HCT116 (cell line): Measurements from ENCODE around the gene RNF220. TPM values are rescaled to one million over a fixed set of nuclear protein-coding genes. Genes with fewer than 3 reads are reported as not detected.

Experiments used
- ATAC-seq: fragments of 200-7000 bp; cut with Tn5 transposase; 2 replicates; pipeline ENCODE4 v1.9.1; 2020; ENCODE audit warnings: mild to moderate bottlenecking, moderate library complexity
- BruUV-seq: library from RNA; stranded (reverse); fragments of 400-500 nt; replicated peaks from 2 replicates; lab custom pipeline; 2021; lab: Mats Ljungman, UMichigan
- CTCF ChIA-PET: fragments of 300-600 bp; sonication (Branson Sonifier 250); formaldehyde crosslinking; loops from one replicate; lab custom pipeline; 2021; ENCODE audit warnings: antibody characterized with exemption; lab: Charles Lee
- POLR2A ChIA-PET: fragments of 300-600, 350-600 bp; sonication (Branson Sonifier 250); formaldehyde crosslinking; loops from one replicate; lab custom pipeline; 2021; ENCODE audit warnings: antibody characterized with exemption; lab: Charles Lee
- RAD21 ChIA-PET, 2 experiments: fragments of 300-600 bp; sonication (Branson Sonifier 250); formaldehyde crosslinking; loops; one replicate each; lab custom pipeline; 2023; ENCODE audit warnings: low total read pairs in 2 of 2; ENCODE audit not compliant: uncharacterized antibody in 2 of 2, unreplicated experiment in 2 of 2, low non-redundant PET in 1 of 2; lab: Charles Lee
- DNase-seq: peaks from one replicate; pipeline ENCODE4 v3.0.0-alpha.2; 2010; ENCODE audit warnings: low read depth, low spot score
- H2AFZ ChIP-seq: fragments of 200-600 bp; shearing (Covaris generic), sonication (generic); 2 replicates; pipeline ENCODE4 v1.6.1; 2017; ENCODE audit warnings: low read depth, mixed run types, mixed read lengths, antibody characterized with exemption, low read length; ENCODE audit not compliant: poor library complexity, severe bottlenecking
- H3K27ac ChIP-seq: 2 replicates; pipeline ENCODE4 v1.5.1; 2012; ENCODE audit warnings: low read depth, low read length
- H3K27me3 ChIP-seq: fragments of 200-600 bp; sonication (generic); 2 replicates; pipeline ENCODE4 v1.6.1; 2016; ENCODE audit warnings: mixed run types, low read length, mixed read lengths; ENCODE audit not compliant: insufficient read depth
- H3K36me3 ChIP-seq, 2 experiments: fragments of 200-500 bp in 1 of 2; fragments of 200-600 bp in 1 of 2; sonication (Bioruptor generic) in 1 of 2; sonication (generic) in 1 of 2; 2 replicates each; pipeline versions ENCODE4 v1.5.1 to v1.6.1; 2014 to 2016; ENCODE audit warnings: low read length in 2 of 2, inconsistent platforms in 1 of 2, mixed read lengths in 1 of 2, mixed run types in 1 of 2; ENCODE audit not compliant: insufficient read depth in 2 of 2, control insufficient read depth in 1 of 2
- H3K4me1 ChIP-seq, 2 experiments: fragments of 200-600 bp in 1 of 2; sonication (generic) in 1 of 2; 2 replicates each; pipeline versions ENCODE4 v1.5.1 to v1.6.1; 2012 to 2017; ENCODE audit warnings: low read length in 2 of 2, inconsistent platforms in 1 of 2, mild to moderate bottlenecking in 1 of 2, mixed read lengths in 1 of 2, mixed run types in 1 of 2, moderate library complexity in 1 of 2; ENCODE audit not compliant: insufficient read depth in 2 of 2, control insufficient read depth in 1 of 2
- H3K4me2 ChIP-seq: fragments of 200-600 bp; sonication (generic); 2 replicates; pipeline ENCODE4 v1.6.1; 2017; ENCODE audit warnings: mixed run types, low read length, mixed read lengths
- H3K4me3 ChIP-seq, 2 experiments: fragments of 200-600 bp in 1 of 2; sonication (generic) in 1 of 2; replicated peaks in 1 of 2; 2 replicates each; pipeline ENCODE4 v1.5.1; 2011 to 2016; ENCODE audit warnings: low read length in 2 of 2, control low read depth in 1 of 2, low read depth in 1 of 2, mild to moderate bottlenecking in 1 of 2, mixed read lengths in 1 of 2, mixed run types in 1 of 2
- H3K79me2 ChIP-seq: fragments of 200-600 bp; sonication (generic); 2 replicates; pipeline ENCODE4 v1.6.1; 2017; ENCODE audit warnings: mild to moderate bottlenecking, mixed run types, low read length, moderate library complexity, mixed read lengths; ENCODE audit not compliant: insufficient read depth
- H3K9ac ChIP-seq: fragments of 200-600 bp; sonication (generic); 2 replicates; pipeline ENCODE4 v1.6.1; 2016; ENCODE audit warnings: low read length, mixed read lengths
- H3K9me2 ChIP-seq: fragments of 200-600 bp; sonication (generic), shearing (Covaris generic); 2 replicates; pipeline ENCODE4 v1.6.1; 2017; ENCODE audit warnings: mixed run types, mild to moderate bottlenecking, moderate library complexity; ENCODE audit not compliant: insufficient read depth
- H3K9me3 ChIP-seq, 2 experiments: fragments of 200-500 bp in 1 of 2; fragments of 200-600 bp in 1 of 2; sonication (Bioruptor generic) in 1 of 2; sonication (generic) in 1 of 2; 2 replicates each; pipeline ENCODE4 v1.6.1; 2014 to 2017; ENCODE audit warnings: low read length in 2 of 2, mixed read lengths in 2 of 2, inconsistent platforms in 1 of 2, low read depth in 1 of 2, mild to moderate bottlenecking in 1 of 2, mixed run types in 1 of 2, moderate library complexity in 1 of 2; ENCODE audit not compliant: control insufficient read depth in 1 of 2, insufficient read depth in 1 of 2
- H4K20me1 ChIP-seq: fragments of 200-600 bp; sonication (generic), shearing (Covaris generic); 2 replicates; pipeline ENCODE4 v1.6.1; 2017; ENCODE audit warnings: mixed run types, mild to moderate bottlenecking, moderate library complexity; ENCODE audit not compliant: insufficient read depth
- CBX3 ChIP-seq: IDR thresholded peaks from 2 replicates; pipeline ENCODE4 v1.6.1; 2012; ENCODE audit warnings: low read depth
- EGR1 ChIP-seq: IDR thresholded peaks from 2 replicates; pipeline ENCODE4 v1.6.1; 2012; ENCODE audit warnings: low read depth
- EZH2phosphoT487 ChIP-seq: fragments of 200-600 bp; IDR thresholded peaks from 2 replicates; pipeline ENCODE4 v1.6.1; 2018; ENCODE audit warnings: antibody characterized with exemption, borderline replicate concordance
- POLR2A ChIP-seq: IDR thresholded peaks from 2 replicates; pipeline ENCODE4 v1.7.0; 2011; ENCODE audit warnings: borderline replicate concordance; ENCODE audit not compliant: insufficient read depth, insufficient read length; ENCODE audit errors: extremely low read depth
- POLR2AphosphoS5 ChIP-seq: IDR thresholded peaks from 2 replicates; pipeline ENCODE4 v1.6.1; 2011; ENCODE audit warnings: mild to moderate bottlenecking, low read depth, low read length, moderate library complexity
- RAD21 ChIP-seq: IDR thresholded peaks from 2 replicates; pipeline ENCODE4 v1.6.1; 2012; ENCODE audit warnings: low read depth, mild to moderate bottlenecking
- SIN3A ChIP-seq: IDR thresholded peaks from 2 replicates; pipeline ENCODE4 v1.6.1; 2012; ENCODE audit warnings: low read depth
- TCF7L2 ChIP-seq: IDR thresholded peaks from 2 replicates; pipeline ENCODE4 v1.7.0; 2011; ENCODE audit warnings: borderline replicate concordance, inconsistent platforms; ENCODE audit not compliant: insufficient read depth, insufficient read length; ENCODE audit errors: extremely low read depth
- YY1 ChIP-seq: IDR thresholded peaks from 2 replicates; pipeline ENCODE4 v1.6.1; 2011; ENCODE audit warnings: low read length, low read depth, moderate library complexity, mild to moderate bottlenecking; ENCODE audit not compliant: insufficient replicate concordance; ENCODE audit errors: extremely low read depth
- intact Hi-C: fragments of 100-400 bp; cut with micrococcal nuclease; formaldehyde crosslinking; loops from 2 replicates; pipeline ENCODE4 v1.10.0; 2022
- total RNA-seq: library from RNA; stranded (reverse); gene quantifications from one replicate; pipeline ENCODE4 v1.2.1, GENCODE V29; 2021; ENCODE audit not compliant: unreplicated experiment
- TF ChIP-seq, protein P1 (sequence below): IDR thresholded peaks from 2 replicates; pipeline ENCODE4 v1.6.1; 2012
- TF ChIP-seq, protein P2 (sequence below): IDR thresholded peaks from 2 replicates; pipeline ENCODE4 v1.6.1; 2012; ENCODE audit warnings: low read depth
- TF ChIP-seq, protein P3 (sequence below): IDR thresholded peaks from 2 replicates; pipeline ENCODE4 v1.6.1; 2012

The RNF220 gene
- total RNA-seq, 1 experiment from 2014 or later: 84.5 TPM

GRCh38 chr1:44642255-44642654, 237.2 kb downstream of the RNF220 start:
- ChIA-PET CTCF (interaction anchor here (2.7 kb wide), 1 partner anchor 11 kb away, joined by 10 read pairs; no protein-coding TSS in a partner anchor), POLR2A (interaction anchor here (0.8 kb wide), 1 partner anchor 570 kb away, joined by 3 read pairs; no protein-coding TSS in a partner anchor), RAD21 (no interaction called here)
- Histone ChIP-seq H3K4me3 (no peak overlapping the region), H3K9me2 (no peaks in the 10 kb centered on the region), H3K4me1 (no peaks in the 10 kb centered on the region), H3K79me2 (no peaks in the 10 kb centered on the region), H3K9me3 (no peaks in the 10 kb centered on the region), H3K27ac (no peak overlapping the region), H3K4me2 (no peak overlapping the region), H3K9ac (no peak overlapping the region), H3K36me3 (peaks cover 16 to 42% of the 10 kb centered on the region in 2 experiments; a peak in 3 of 4 replicates), H2AFZ (no peak overlapping the region), H4K20me1 (no peaks in the 10 kb centered on the region), H3K27me3 (no peaks in the 10 kb centered on the region)
- DNase-seq (no peak), ATAC-seq (no peak)
- TF ChIP-seq YY1 (no peak), POLR2A (no peak), CBX3 (no peak), SIN3A (no peak), POLR2AphosphoS5 (no peak), RAD21 (no peak), EGR1 (no peak), EZH2phosphoT487 (no peak), TCF7L2 (no peak)
- TF ChIP-seq, protein P1, sequence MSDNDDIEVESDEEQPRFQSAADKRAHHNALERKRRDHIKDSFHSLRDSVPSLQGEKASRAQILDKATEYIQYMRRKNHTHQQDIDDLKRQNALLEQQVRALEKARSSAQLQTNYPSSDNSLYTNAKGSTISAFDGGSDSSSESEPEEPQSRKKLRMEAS: no peak
- TF ChIP-seq, protein P2, sequence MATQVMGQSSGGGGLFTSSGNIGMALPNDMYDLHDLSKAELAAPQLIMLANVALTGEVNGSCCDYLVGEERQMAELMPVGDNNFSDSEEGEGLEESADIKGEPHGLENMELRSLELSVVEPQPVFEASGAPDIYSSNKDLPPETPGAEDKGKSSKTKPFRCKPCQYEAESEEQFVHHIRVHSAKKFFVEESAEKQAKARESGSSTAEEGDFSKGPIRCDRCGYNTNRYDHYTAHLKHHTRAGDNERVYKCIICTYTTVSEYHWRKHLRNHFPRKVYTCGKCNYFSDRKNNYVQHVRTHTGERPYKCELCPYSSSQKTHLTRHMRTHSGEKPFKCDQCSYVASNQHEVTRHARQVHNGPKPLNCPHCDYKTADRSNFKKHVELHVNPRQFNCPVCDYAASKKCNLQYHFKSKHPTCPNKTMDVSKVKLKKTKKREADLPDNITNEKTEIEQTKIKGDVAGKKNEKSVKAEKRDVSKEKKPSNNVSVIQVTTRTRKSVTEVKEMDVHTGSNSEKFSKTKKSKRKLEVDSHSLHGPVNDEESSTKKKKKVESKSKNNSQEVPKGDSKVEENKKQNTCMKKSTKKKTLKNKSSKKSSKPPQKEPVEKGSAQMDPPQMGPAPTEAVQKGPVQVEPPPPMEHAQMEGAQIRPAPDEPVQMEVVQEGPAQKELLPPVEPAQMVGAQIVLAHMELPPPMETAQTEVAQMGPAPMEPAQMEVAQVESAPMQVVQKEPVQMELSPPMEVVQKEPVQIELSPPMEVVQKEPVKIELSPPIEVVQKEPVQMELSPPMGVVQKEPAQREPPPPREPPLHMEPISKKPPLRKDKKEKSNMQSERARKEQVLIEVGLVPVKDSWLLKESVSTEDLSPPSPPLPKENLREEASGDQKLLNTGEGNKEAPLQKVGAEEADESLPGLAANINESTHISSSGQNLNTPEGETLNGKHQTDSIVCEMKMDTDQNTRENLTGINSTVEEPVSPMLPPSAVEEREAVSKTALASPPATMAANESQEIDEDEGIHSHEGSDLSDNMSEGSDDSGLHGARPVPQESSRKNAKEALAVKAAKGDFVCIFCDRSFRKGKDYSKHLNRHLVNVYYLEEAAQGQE: no peak
- TF ChIP-seq, protein P3, sequence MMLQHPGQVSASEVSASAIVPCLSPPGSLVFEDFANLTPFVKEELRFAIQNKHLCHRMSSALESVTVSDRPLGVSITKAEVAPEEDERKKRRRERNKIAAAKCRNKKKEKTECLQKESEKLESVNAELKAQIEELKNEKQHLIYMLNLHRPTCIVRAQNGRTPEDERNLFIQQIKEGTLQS: no peak
- BruUV-seq: no TSS peak
- intact Hi-C loops: no loop called here
